UCSD-AML1 (cell line): ENCODE data around the gene ABLIM1.

Experiments
- DNase-seq: peaks from one replicate; lab custom pipeline; 2025; ENCODE audit not compliant: unreplicated experiment; lab: John Stamatoyannopoulos, UW

Gene ABLIM1

GRCh38 chr10:114520453-114520852 is 137.6 kb downstream of the ABLIM1 start:
- no peak for DNase-seq

GRCh38 chr10:114519756-114520293 is 138.2 kb downstream of the ABLIM1 start:
- DNase-seq, result no peak

- DNase-seq, result no peak
Measured at GRCh38 chr10:114519306-114519669, 138.8 kb downstream of the ABLIM1 start.

GRCh38 chr10:114518401-114519305 is 139.4 kb downstream of the ABLIM1 start:
- DNase-seq, result no peak

- DNase-seq, result no peak
Measured at GRCh38 chr10:114517368-114518250, 140.5 kb downstream of the ABLIM1 start.

DNA sequence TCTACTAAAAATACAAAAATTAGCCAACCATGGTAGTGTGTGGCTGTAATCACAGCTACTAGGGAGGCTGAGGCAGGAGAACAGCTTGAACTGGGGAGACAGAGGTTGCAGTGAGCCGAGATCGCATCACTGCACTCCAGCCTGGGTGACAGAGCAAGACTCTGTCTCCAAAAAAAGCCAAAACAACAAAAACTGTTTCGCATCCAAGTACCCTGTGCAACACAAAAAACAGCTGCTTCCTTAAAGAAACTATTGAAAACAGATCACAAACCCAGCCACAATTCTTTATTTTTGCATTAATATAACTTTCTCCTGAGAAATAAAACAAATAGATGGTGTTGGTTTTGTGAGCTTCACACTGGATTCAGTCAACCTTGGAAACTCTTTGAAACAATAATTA is 141.7 kb downstream of the ABLIM1 start:
- DNase-seq, result no peak

DNA sequence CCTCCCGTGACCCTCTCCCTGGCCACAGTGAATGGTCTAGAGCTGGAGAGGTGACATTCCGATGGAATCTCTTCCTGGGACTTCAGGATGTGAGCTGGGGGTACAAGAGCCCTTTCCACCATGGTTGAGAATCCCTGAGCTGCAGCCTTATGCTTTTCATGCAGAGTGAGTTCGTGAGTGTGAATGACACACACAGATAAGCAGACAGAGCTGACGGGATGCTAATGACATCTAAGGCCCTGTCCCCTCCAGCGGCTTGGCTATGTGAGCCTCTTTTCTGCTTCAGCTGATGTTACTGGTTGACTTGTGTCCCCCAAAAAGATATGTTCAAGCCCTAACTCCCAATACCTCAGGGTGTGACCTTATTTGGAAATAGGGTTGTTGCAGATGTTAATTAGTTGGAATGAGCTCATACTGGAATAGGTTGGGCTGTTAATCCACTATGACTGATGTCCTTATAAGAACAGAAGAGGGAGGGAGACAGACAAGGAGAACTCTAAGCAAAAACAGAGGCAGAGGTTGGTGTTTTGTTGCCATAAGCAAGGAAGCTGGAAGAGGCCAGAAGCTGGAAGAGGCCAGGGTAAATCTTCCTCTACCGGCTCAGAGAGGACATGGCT is 142.7 kb downstream of the ABLIM1 start:
- DNase-seq, result no peak

DNA sequence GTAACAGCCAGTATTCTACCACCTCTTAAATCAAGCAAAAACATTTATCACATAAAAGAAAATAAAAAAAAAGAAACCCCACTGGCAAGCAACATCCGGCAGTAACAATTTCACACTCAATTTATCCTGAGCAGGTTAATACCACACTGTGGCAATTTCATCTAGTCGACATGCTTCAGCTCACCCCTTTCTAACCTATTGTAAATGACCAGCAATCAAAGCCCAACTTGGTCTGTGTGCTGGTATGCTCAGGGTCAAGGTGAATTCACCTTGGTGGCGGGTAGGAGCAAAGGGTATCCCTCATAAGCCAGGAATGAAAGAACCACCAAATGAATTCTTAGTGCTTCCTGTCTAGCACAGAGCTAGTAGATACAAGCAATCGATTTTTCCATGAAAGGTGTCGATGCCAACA is 144.7 kb downstream of the ABLIM1 start:
- no peak for DNase-seq

GRCh38 chr10:114511881-114512280 is 146.2 kb downstream of the ABLIM1 start:
- DNase-seq, result no peak

DNA sequence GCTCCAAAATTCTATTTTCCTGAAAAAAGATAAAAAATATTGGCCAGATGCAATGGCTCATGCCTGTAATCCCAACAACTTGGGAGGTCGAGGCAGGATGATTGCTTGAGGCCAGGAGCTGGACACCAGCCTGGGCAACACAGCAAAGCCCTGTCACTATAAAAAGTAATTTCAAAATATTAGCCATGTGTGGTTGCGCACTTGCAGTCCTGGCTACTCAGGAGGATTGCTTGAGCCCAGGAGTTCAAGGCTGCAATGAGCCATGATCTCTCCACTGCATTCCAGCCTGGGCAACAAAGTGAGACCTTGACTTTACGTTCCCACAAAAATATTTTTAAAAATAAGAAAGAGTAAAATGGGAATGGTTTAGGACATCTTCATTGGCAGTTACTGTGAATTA is 149.7 kb downstream of the ABLIM1 start:
- DNase-seq, result no peak

GRCh38 chr10:114507449-114507848 is 150.6 kb downstream of the ABLIM1 start:
- no peak for DNase-seq

DNA sequence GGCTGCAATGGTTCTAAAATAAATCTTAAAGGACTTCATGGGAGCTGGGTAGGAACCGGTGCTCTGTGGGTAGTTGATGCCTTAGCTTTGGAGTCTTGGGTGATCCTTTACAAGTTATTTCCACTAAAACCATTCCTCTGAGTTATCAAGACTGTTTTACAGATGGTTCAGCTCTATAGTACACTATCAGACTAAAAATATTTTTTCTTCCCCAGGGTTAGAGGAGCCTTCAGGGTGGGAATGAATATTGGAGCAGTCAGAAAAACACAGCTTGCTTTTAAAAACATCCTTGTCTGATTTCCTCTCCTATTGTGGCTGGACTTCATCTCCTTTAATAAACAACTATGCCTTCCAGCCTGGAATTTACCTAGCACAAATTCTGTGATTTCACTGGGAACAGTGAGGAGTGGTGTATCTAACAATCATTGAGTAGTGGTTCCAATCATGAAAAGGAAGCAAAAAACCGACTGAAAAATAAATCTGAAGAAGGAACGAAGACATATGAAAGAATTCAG is 151.1 kb downstream of the ABLIM1 start:
- no peak for DNase-seq

DNA sequence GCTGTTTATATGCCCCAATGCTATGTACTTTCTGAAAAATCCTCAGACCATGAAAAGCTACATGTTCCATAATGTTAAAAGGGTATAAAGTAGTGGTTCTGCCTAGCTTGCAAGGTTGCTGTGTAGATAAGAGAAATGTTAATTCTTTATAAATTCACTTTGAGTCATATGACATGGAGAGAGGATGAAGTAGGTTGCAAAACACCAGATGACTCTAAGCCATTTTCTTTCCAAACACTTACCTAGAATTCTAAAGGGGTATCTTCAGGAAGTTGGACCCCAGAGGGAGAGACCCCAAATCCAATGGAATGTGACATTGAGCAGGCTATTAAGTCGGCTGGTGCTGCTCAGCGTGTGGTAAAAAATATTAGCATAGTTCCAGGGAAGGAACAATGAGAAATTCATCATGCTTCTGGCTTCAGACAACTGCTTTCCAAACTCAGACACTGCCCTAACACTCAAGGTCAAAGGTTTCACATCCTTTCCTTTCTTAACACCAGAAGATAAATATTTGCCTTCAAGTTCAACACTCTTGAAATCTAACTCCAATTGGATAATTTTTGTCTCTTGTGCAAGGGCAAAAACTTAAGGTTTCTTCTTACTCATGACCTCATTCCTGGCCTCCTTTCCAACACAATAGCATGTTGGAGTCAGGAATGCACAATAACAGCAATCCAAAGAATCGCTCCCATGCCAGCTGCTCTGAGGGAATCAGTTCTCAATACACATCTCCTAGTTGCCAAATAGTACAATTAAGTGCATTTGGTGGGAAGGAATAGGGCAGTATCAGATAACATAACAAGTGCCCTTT is 153.1 kb downstream of the ABLIM1 start:
- DNase-seq, result no peak

- DNase-seq, result no peak
Measured at GRCh38 chr10:114502074-114502473, 156.0 kb downstream of the ABLIM1 start.

GRCh38 chr10:114501650-114502049 is 156.4 kb downstream of the ABLIM1 start:
- DNase-seq, result no peak

DNA sequence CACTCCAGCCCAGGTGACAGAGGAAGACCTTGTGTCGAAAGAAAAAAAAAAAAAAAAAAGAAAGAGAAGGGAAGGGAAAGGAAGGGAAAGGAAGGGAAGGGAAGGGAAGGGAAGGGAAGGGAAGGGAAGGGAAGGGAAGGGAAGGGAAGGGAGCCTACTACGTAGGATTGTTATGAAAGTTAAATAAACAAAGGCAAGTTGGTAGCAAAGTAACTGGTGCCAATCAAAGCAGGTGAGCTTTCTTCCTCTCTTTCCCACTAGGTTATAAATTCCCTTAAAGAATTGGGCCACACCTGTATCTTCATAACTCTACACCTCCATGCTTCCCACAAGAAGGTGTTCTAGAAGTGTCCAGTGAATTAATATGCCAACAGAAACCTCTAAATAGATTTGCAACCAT is 157.4 kb downstream of the ABLIM1 start:
- DNase-seq, result no peak

DNA sequence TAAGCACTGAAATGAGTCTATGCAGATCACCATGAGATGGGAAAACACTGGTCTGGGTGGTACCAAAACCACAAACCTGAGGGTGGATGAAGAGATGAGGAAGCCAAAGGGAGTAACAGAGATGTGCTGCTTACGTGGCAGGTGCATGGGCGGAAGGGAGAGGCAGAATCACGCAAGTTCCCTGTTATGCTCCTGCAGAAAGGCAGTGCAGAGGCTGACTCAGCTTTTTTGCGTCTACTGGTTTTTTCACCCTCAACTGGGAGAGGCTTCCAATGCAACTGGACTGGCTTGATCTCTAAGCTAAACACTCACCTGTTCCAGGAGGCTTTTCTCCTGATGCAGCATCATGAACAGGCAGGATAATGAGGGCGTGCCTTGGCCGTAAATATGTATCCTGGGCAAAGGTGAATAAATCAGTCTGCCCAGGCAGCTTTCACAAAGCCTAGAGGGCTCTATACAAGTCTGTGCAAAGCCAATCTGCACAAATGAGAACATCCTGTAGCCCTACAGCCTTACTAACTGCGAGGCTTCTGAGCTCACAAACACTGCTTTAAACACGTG is 158.4 kb downstream of the ABLIM1 start:
- DNase-seq, result peak; percentile 46

DNA sequence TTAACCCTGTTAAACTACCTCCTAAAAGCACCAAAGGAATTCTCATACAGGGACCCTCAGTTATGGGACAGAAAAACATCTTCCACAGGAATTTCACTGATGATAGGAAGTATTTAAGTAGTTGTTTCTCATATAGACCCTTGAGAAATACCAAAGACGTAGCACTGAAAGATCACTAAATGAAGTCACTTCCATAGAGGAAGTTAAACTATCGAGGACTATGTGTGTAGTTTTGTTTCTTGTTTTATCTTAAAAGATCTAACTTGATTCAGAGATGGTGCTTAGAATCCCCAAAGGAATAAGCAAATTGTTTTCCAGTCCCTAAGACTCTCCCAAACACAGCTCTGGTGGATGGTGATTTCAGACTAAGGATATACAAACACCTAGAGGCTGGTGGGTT is 159.0 kb downstream of the ABLIM1 start:
- no peak for DNase-seq

DNA sequence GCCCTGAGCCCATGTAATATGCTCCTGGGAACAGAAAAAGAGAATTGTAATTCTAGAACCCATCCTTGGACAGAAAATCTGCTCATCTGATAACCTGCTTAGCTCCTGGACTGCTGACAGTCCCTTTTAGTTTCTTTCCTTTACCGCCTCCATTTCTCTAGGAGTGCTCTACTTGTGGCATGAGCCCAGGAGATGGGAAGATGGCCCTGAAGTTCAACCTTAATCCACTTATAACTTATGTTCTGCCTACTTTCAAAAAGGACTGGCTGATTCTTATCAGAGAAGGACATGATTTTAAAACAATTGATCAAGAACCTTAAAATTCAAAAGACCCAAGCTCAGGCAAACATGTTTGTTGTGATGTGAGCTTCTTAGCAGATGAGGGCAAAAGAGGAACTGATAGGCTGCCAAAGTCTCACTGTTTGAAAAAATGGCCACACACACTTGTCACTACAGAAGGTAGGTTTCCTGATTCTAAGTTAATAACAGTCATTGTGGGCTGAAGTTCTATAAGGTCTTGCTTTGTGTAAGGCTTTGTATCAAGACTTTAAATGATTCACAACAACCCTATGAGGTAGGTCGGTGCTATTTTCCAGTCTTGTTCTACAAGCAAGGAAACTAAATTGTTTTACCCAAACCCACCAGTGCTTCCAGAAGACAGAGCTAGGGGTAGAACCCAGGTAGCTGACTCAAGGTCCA is 159.5 kb downstream of the ABLIM1 start:
- DNase-seq, result no peak
